Endothelial cell of umbilical vein (primary cell): Measurements from ENCODE around the gene R3HCC1L. TPM values are rescaled to one million over a fixed set of nuclear protein-coding genes. Genes with fewer than 3 reads are reported as not detected.

ENCODE experiments used
- BruUV-seq: library from RNA; stranded (reverse); fragments of 400-500 nt; replicated peaks from 2 replicates; lab custom pipeline; 2021; lab: Mats Ljungman, UMichigan
- CTCF ChIA-PET: fragments of 300-600, 350-600 bp; sonication (Branson Sonifier 250); formaldehyde crosslinking; loops from one replicate; lab custom pipeline; 2021; ENCODE audit warnings: antibody characterized with exemption, inconsistent platforms; lab: Charles Lee
- POLR2A ChIA-PET: fragments of 300-600, 350-600 bp; sonication (Branson Sonifier 250); formaldehyde crosslinking; loops from one replicate; lab custom pipeline; 2021; ENCODE audit warnings: antibody characterized with exemption, inconsistent platforms; lab: Charles Lee
- DNase-seq: peaks from one replicate; pipeline ENCODE4 v3.0.0-alpha.2; 2011; ENCODE audit warnings: low read depth, low spot score
- FAIRE-seq: peaks from 2 replicates; lab custom pipeline; 2011; peaks lifted over from hg19 to GRCh38; lab: Jason Lieb, UNC
- H2AFZ ChIP-seq: 2 replicates; pipeline ENCODE4 v1.6.0; 2012; ENCODE audit warnings: low read depth, low read length, control low read depth, inconsistent platforms
- H3K27ac ChIP-seq: 2 replicates; pipeline ENCODE4 v1.5.1; 2011; ENCODE audit warnings: low read depth, mild to moderate bottlenecking, control low read depth, low read length, moderate library complexity; ENCODE audit not compliant: insufficient read depth
- H3K27me3 ChIP-seq, 2 experiments: 2 replicates each; pipeline versions ENCODE4 v1.6.0 to v1.6.1; 2011; ENCODE audit warnings: low read length in 2 of 2, mixed read lengths in 1 of 2; ENCODE audit not compliant: control insufficient read depth in 2 of 2, insufficient read depth in 2 of 2
- H3K36me3 ChIP-seq, 2 experiments: 2 replicates in 1 of 2; 3 replicates in 1 of 2; pipeline ENCODE4 v1.5.1; 2011; ENCODE audit warnings: low read length in 2 of 2, mild to moderate bottlenecking in 1 of 2, moderate library complexity in 1 of 2; ENCODE audit not compliant: control insufficient read depth in 2 of 2, insufficient read depth in 2 of 2; ENCODE audit errors: extremely low read depth in 1 of 2
- H3K4me1 ChIP-seq: 3 replicates; pipeline ENCODE4 v1.5.1; 2011; ENCODE audit warnings: mild to moderate bottlenecking, low read length; ENCODE audit not compliant: control insufficient read depth, insufficient read depth; ENCODE audit errors: extremely low read depth
- H3K4me2 ChIP-seq: 2 replicates; pipeline ENCODE4 v1.6.1; 2011; ENCODE audit warnings: low read length, control low read depth, mixed read lengths; ENCODE audit not compliant: insufficient read depth
- H3K4me3 ChIP-seq, 3 experiments: fragments of 200-600 bp in 1 of 3; sonication (generic), shearing (Covaris generic) in 1 of 3; replicated peaks in 1 of 3; 2 replicates each; pipeline ENCODE4 v1.5.1; 2011 to 2016; ENCODE audit warnings: control low read depth in 3 of 3, low read length in 3 of 3, mild to moderate bottlenecking in 2 of 3, inconsistent platforms in 1 of 3, low read depth in 1 of 3, moderate library complexity in 1 of 3; ENCODE audit not compliant: insufficient read depth in 1 of 3
- H3K79me2 ChIP-seq: 2 replicates; pipeline ENCODE4 v1.6.0; 2012; ENCODE audit warnings: low read length, inconsistent platforms; ENCODE audit not compliant: control insufficient read depth, insufficient read depth
- H3K9ac ChIP-seq: replicated peaks from 2 replicates; pipeline ENCODE3; 2011; ENCODE audit warnings: low read length, control low read depth; ENCODE audit not compliant: insufficient read depth; ENCODE audit errors: extremely low read depth
- H3K9me1 ChIP-seq: replicated peaks from 3 replicates; pipeline ENCODE4 v1.6.0; 2011; ENCODE audit warnings: mild to moderate bottlenecking, low read length; ENCODE audit not compliant: control insufficient read depth, insufficient read depth; ENCODE audit errors: extremely low read depth
- H3K9me3 ChIP-seq: replicated peaks from 2 replicates; pipeline ENCODE4 v1.5.1; 2012; ENCODE audit warnings: low read length, inconsistent platforms; ENCODE audit not compliant: control insufficient read depth, insufficient read depth
- H4K20me1 ChIP-seq: replicated peaks from 2 replicates; pipeline ENCODE3; 2011; ENCODE audit warnings: mild to moderate bottlenecking, low read length; ENCODE audit not compliant: control insufficient read depth, insufficient read depth; ENCODE audit errors: extremely low read depth
- JUN ChIP-seq: IDR thresholded peaks from 2 replicates; pipeline ENCODE4 v1.6.1; 2011; ENCODE audit warnings: borderline replicate concordance, low read depth; ENCODE audit not compliant: insufficient read length, insufficient read depth
- MYC ChIP-seq: IDR thresholded peaks from one replicate; pipeline ENCODE4 v1.6.1; 2011; ENCODE audit warnings: mild to moderate bottlenecking, low read depth, low read length
- POLR2AphosphoS5 ChIP-seq: IDR thresholded peaks from 2 replicates; pipeline ENCODE4 v1.6.1; 2012; ENCODE audit warnings: low read depth, mild to moderate bottlenecking, control low read depth, low read length, moderate library complexity; ENCODE audit not compliant: insufficient read depth
- dilution Hi-C: fragments of 300-500 bp; cut with MboI; formaldehyde crosslinking; loops from one replicate; pipeline ENCODE4 v1.15.0; 2019; ENCODE audit warnings: low sequenced_read_pairs; ENCODE audit not compliant: extremely low pct_ligation_motif_present
- intact Hi-C: fragments of 100-400 bp; cut with micrococcal nuclease; formaldehyde crosslinking; loops from one replicate; pipeline ENCODE4 v1.10.0; 2022
- polyA plus RNA-seq, 4 experiments: library from polyadenylated mRNA; depleted of rRNA in 3 of 4; stranded (reverse) in 3 of 4; unstranded in 1 of 4; fragments of >200 nt; gene quantifications; 2 replicates each; pipeline versions ENCODE4 v1.2.1 to v1.2.3, GENCODE V29; 2011 to 2012; ENCODE audit warnings: missing spikeins in 1 of 4
- total RNA-seq: library from RNA; stranded (reverse); gene quantifications from 2 replicates; pipeline ENCODE4 v1.2.3, GENCODE V29; 2021
- TF ChIP-seq, protein P1 (sequence below), 2 donors: IDR thresholded peaks; 1 replicate in 1 of 2; 2 replicates in 1 of 2; pipeline ENCODE4 v1.5.1; 2011; ENCODE audit warnings: low read length in 2 of 2, mild to moderate bottlenecking in 2 of 2, moderate library complexity in 2 of 2, control low read depth in 1 of 2, inconsistent platforms in 1 of 2, low read depth in 1 of 2; ENCODE audit not compliant: insufficient read depth in 1 of 2; ENCODE audit errors: extremely low read depth in 1 of 2
- TF ChIP-seq, protein P2 (sequence below): IDR thresholded peaks from 2 replicates; pipeline ENCODE4 v1.6.1; 2011; ENCODE audit not compliant: insufficient read depth, insufficient read length

R3HCC1L gene
- total and polyA plus RNA-seq, 2 donors (not counting 3 experiments of a cell fraction or from before 2014, with no cell fraction given) = 6.3 to 12.4 TPM

DNA sequence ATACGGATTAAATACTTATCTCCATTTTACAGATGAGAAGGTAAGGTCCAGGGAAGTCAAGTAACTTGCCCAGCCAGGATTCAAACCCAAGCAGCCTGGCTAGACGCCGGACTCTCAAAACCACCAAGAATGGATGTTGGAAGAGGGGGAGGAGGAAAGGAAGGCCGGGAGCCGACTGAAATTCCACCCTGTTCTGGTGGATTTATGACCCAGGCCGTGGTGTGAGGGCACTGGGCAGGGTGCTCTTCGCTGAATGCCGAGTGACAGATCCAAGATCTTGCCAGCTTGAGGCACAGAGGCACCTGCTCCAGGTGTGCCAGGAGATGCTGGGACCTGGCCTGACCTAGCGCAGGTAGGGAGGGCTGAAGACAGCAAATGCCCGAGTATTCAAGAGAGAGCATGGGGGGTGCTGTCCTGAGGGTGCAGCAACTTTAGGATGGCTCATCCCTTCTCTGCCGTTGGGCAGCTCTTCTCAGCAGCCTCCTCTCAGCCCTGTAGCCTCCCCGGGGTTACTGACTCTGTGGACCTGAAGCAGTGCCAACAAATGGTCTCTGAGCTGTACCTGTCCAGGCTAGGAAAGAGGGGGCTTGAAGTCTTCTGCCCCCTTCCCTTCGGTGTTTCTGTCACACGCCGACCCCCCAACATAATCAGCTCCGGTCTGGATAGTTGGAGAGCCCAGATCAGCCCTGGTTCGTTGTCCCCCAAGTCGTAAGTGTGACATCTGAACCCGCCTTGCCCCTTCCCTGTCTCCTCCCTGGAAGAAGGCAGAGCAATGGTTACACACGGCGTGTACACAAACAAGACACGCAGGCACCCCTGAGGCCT, 132.8 kb downstream of the R3HCC1L start:
- H2AFZ ChIP-seq = peak overlapping the region; percentile 58
- H3K27me3 ChIP-seq = no peaks in the 10 kb centered on the region
- no peak for FAIRE-seq
- intact Hi-C loops = no loop called here
- H3K79me2 ChIP-seq = no peaks in the 10 kb centered on the region
- H3K9me3 ChIP-seq = no peaks in the 10 kb centered on the region
- H3K4me1 ChIP-seq = peaks cover 17% of the 10 kb centered on the region
- dilution Hi-C loops = no loop called here
- no TSS peak for BruUV-seq
- ChIA-PET POLR2A (no interaction called here), CTCF (interaction anchor here (0.9 to 4.2 kb wide), 2 partner anchors 42 to 75 kb away, joined by 3 to 25 read pairs; no protein-coding TSS in a partner anchor)
- H3K36me3 ChIP-seq = no peaks in the 10 kb centered on the region
- no peak overlapping the region for H3K9ac ChIP-seq
- no peaks in the 10 kb centered on the region for H3K9me1 ChIP-seq
- no peaks in the 10 kb centered on the region for H4K20me1 ChIP-seq
- no peak overlapping the region for H3K4me3 ChIP-seq
- no peak overlapping the region for H3K4me2 ChIP-seq
- H3K27ac ChIP-seq = no peak overlapping the region
- TF ChIP-seq JUN (no peak), POLR2AphosphoS5 (no peak), MYC (no peak)
- TF ChIP-seq, protein P1, sequence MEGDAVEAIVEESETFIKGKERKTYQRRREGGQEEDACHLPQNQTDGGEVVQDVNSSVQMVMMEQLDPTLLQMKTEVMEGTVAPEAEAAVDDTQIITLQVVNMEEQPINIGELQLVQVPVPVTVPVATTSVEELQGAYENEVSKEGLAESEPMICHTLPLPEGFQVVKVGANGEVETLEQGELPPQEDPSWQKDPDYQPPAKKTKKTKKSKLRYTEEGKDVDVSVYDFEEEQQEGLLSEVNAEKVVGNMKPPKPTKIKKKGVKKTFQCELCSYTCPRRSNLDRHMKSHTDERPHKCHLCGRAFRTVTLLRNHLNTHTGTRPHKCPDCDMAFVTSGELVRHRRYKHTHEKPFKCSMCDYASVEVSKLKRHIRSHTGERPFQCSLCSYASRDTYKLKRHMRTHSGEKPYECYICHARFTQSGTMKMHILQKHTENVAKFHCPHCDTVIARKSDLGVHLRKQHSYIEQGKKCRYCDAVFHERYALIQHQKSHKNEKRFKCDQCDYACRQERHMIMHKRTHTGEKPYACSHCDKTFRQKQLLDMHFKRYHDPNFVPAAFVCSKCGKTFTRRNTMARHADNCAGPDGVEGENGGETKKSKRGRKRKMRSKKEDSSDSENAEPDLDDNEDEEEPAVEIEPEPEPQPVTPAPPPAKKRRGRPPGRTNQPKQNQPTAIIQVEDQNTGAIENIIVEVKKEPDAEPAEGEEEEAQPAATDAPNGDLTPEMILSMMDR (IDR thresholded peaks at IDR 0.05; ENCODE audit: extremely low read depth in 1 of 2, insufficient read depth in 1 of 2, low read depth in 1 of 2, low read length in 2 of 2) = no peak
- TF ChIP-seq, protein P2, sequence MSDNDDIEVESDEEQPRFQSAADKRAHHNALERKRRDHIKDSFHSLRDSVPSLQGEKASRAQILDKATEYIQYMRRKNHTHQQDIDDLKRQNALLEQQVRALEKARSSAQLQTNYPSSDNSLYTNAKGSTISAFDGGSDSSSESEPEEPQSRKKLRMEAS = no peak
- no peak for DNase-seq
